Posterior vena cava (tissue), 2 donors: ENCODE measurements around the gene CDC25A. TPM values are rescaled to one million over a fixed set of nuclear protein-coding genes. Genes with fewer than 3 reads are reported as not detected.
A peak's percentile ranks its signal among the peaks of the same experiment; 100 is the strongest.

Experiments
- DNase-seq: peaks from one replicate; pipeline ENCODE4 v3.0.0-alpha.2; 2020; ENCODE audit warnings: low spot score
- intact Hi-C, 2 donors: fragments of 100-400 bp; cut with DNase I; formaldehyde crosslinking; loops; one replicate each; pipeline versions ENCODE4 v1.14.1 to v1.14.2; 2022 to 2023
- total RNA-seq, 2 donors: library from RNA; stranded (reverse); fragmentation: NEBNext Ultra II Directional; extraction: Animal tissue kit (Norgen Biotek cat#: 25700); gene quantifications; one replicate each; pipeline ENCODE4 v1.2.1, GENCODE V29; 2021
- donor health status: DM: yes; HTN: yes; CAD: no.
- donor health status: DM: yes; HTN: yes; CAD: no.

The CDC25A gene
- total RNA-seq, 2 donors from 2014 or later, result 0.43 to 0.65 TPM

GRCh38 chr3:48151058-48151806 is 37.0 kb downstream of the CDC25A start:
- intact Hi-C loops, result loop anchor here (5.0 to 10.0 kb wide), 3 partner anchors 156 to 306 kb away; no protein-coding TSS in a partner anchor
- DNase-seq, result peak; percentile 89

- no peak for DNase-seq
- intact Hi-C loops, result no loop called here
These were observed 44.2 kb downstream of the CDC25A start for GRCh38 chr3:48143992-48144391.

GRCh38 chr3:48143567-48143966 is 44.6 kb downstream of the CDC25A start:
- intact Hi-C loops, result no loop called here
- DNase-seq, result no peak

- DNase-seq, result no peak
- intact Hi-C loops, result no loop called here
These were observed 45.8 kb downstream of the CDC25A start for GRCh38 chr3:48142316-48142870.

GRCh38 chr3:48141604-48142137 is 46.5 kb downstream of the CDC25A start:
- intact Hi-C loops, result no loop called here
- DNase-seq, result no peak

GRCh38 chr3:48140936-48141603 is 47.1 kb downstream of the CDC25A start:
- no peak for DNase-seq
- intact Hi-C loops, result no loop called here

- intact Hi-C loops, result no loop called here
- no peak for DNase-seq
These were observed 47.9 kb downstream of the CDC25A start for GRCh38 chr3:48140336-48140757.

GRCh38 chr3:48137425-48137999 is 50.7 kb downstream of the CDC25A start:
- no peak for DNase-seq
- intact Hi-C loops, result no loop called here

GRCh38 chr3:48135552-48136495 is 52.4 kb downstream of the CDC25A start:
- intact Hi-C loops, result no loop called here
- no peak for DNase-seq

GRCh38 chr3:48130321-48130904 is 57.8 kb downstream of the CDC25A start:
- intact Hi-C loops, result no loop called here
- DNase-seq, result peak; percentile 95

GRCh38 chr3:48129921-48130320 is 58.3 kb downstream of the CDC25A start:
- intact Hi-C loops, result no loop called here

GRCh38 chr3:48128774-48129173 is 59.4 kb downstream of the CDC25A start:
- DNase-seq, result no peak
- intact Hi-C loops, result no loop called here

More at GRCh38 chr3:48129921-48130320, 58.3 kb downstream of the CDC25A start:
- no peak for DNase-seq

- DNase-seq, result no peak
- intact Hi-C loops, result no loop called here
These were observed 62.2 kb downstream of the CDC25A start for GRCh38 chr3:48125886-48126622.

- DNase-seq, result peak; percentile 83
- intact Hi-C loops, result no loop called here
These were observed 63.1 kb downstream of the CDC25A start for GRCh38 chr3:48125013-48125705.

- DNase-seq, result no peak
- intact Hi-C loops, result no loop called here
These were observed 64.9 kb downstream of the CDC25A start for GRCh38 chr3:48123346-48123745.

- intact Hi-C loops, result no loop called here
- no peak for DNase-seq
These were observed 65.7 kb downstream of the CDC25A start for GRCh38 chr3:48122504-48122903.

- intact Hi-C loops, result no loop called here
- DNase-seq, result no peak
These were observed 68.0 kb downstream of the CDC25A start for GRCh38 chr3:48120223-48120622.
